Uterus (tissue), 2 donors: ENCODE results near the gene TUSC2.

Experiments used
- POLR2A ChIP-seq, 2 donors: fragments of 450-650 bp; IDR thresholded peaks; one replicate each; pipeline ENCODE4 v1.6.1; 2016; ENCODE audit warnings: antibody characterized with exemption in 2 of 2, mild to moderate bottlenecking in 1 of 2, moderate library complexity in 1 of 2
- TF ChIP-seq, protein P1 (sequence below), 4 experiments: fragments of 200-600 bp in 2 of 4; fragments of 450-650 bp in 2 of 4; sonication (generic) in 2 of 4; IDR thresholded peaks; one replicate each; pipeline ENCODE4 v1.5.1; 2016 to 2019; ENCODE audit warnings: antibody characterized with exemption in 4 of 4, mild to moderate bottlenecking in 2 of 4, moderate library complexity in 1 of 4

GRCh38 chr3:50322386-50323091 is 5.5 kb downstream of the TUSC2 start, which contains the start of gene HYAL2:
- peak in 1 of 2 donors; percentile 6 for TF ChIP-seq POLR2A (IDR thresholded peaks at IDR 0.05)
- TF ChIP-seq, protein P1, sequence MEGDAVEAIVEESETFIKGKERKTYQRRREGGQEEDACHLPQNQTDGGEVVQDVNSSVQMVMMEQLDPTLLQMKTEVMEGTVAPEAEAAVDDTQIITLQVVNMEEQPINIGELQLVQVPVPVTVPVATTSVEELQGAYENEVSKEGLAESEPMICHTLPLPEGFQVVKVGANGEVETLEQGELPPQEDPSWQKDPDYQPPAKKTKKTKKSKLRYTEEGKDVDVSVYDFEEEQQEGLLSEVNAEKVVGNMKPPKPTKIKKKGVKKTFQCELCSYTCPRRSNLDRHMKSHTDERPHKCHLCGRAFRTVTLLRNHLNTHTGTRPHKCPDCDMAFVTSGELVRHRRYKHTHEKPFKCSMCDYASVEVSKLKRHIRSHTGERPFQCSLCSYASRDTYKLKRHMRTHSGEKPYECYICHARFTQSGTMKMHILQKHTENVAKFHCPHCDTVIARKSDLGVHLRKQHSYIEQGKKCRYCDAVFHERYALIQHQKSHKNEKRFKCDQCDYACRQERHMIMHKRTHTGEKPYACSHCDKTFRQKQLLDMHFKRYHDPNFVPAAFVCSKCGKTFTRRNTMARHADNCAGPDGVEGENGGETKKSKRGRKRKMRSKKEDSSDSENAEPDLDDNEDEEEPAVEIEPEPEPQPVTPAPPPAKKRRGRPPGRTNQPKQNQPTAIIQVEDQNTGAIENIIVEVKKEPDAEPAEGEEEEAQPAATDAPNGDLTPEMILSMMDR (IDR thresholded peaks at IDR 0.05), result no peak
